ENCODE data around the gene NFYC. TPM values are rescaled to one million over a fixed set of nuclear protein-coding genes. Genes with fewer than 3 reads are reported as not detected.
A peak's percentile ranks its signal among the peaks of the same experiment; 100 is the strongest.

NFYC gene
- total and polyA plus RNA-seq, 7 donors: 38.0 to 53.5 (median 41.8) TPM

- H3K4me1 ChIP-seq: peaks cover 0 to 22% (median 19%) of the 10 kb centered on the region in 4 donors
- intact Hi-C loops (cut with DNase I): no loop called here
Observed at GRCh38 chr1:40663324-40664166, 28.0 kb upstream of the NFYC start.

GRCh38 chr1:40664167-40664537 lies 27.4 kb upstream of the NFYC start:
- Histone ChIP-seq H3K27ac (no peak overlapping the region), H3K27me3 (no peaks in the 10 kb centered on the region), H3K4me1 (peaks cover 0 to 25% (median 25%) of the 10 kb centered on the region in 4 donors), H3K36me3 (no peaks in the 10 kb centered on the region), H3K9me3 (no peaks in the 10 kb centered on the region), H3K4me3 (no peak overlapping the region)
- intact Hi-C loops (cut with DNase I): no loop called here
- TF ChIP-seq POLR2A (IDR thresholded peaks at IDR 0.05) (no peak), EP300 (IDR thresholded peaks at IDR 0.05) (no peak), CTCF (IDR thresholded peaks at IDR 0.05) (no peak), POLR2AphosphoS5 (IDR thresholded peaks at IDR 0.05) (no peak)
- DNase-seq: no peak
- WGBS, 2 donors: 81 to 97% methylated on average over 1 of the region's 1 CpG

More at GRCh38 chr1:40663324-40664166, 28.0 kb upstream of the NFYC start:
- H3K27ac ChIP-seq: no peak overlapping the region
- 61 to 68% methylated on average over 8 of the region's 8 CpGs for WGBS, 2 donors
- no peaks in the 10 kb centered on the region for H3K9me3 ChIP-seq
- H3K36me3 ChIP-seq: no peaks in the 10 kb centered on the region
- DNase-seq: no peak
- no peak overlapping the region for H3K4me3 ChIP-seq
- TF ChIP-seq POLR2AphosphoS5 (IDR thresholded peaks at IDR 0.05) (no peak), CTCF (IDR thresholded peaks at IDR 0.05) (no peak), EP300 (IDR thresholded peaks at IDR 0.05) (no peak), POLR2A (IDR thresholded peaks at IDR 0.05) (no peak)
- H3K27me3 ChIP-seq: no peaks in the 10 kb centered on the region

- no peak for DNase-seq
- Histone ChIP-seq H3K4me3 (peak overlapping the region; percentile 42 to 77 (median 64)), H3K27me3 (no peaks in the 10 kb centered on the region), H3K27ac (peak overlapping the region; percentile 50 to 71 (median 62)), H3K4me1 (peaks cover 0 to 26% (median 26%) of the 10 kb centered on the region in 4 donors), H3K36me3 (no peaks in the 10 kb centered on the region), H3K9me3 (no peaks in the 10 kb centered on the region)
- intact Hi-C loops (cut with DNase I): loop anchor here (5.0 kb wide), 3 partner anchors 32 to 188 kb away; no protein-coding TSS in a partner anchor
- TF ChIP-seq POLR2A (IDR thresholded peaks at IDR 0.05) (no peak), EP300 (IDR thresholded peaks at IDR 0.05) (no peak), POLR2AphosphoS5 (IDR thresholded peaks at IDR 0.05) (no peak)
- 76% methylated on average over 2 of the region's 2 CpGs for WGBS, 2 donors
Observed at GRCh38 chr1:40664791-40665190, 26.7 kb upstream of the NFYC start.

- H3K27ac ChIP-seq: peak within 1 kb of the TSS; percentile 50 to 71 (median 62)
- 1% methylated on average over 59 of the region's 59 CpGs for WGBS, 2 donors
- no peak for TF ChIP-seq CTCF (IDR thresholded peaks at IDR 0.05)
- peak in 2 of 4 donors; percentile 10 to 12 for TF ChIP-seq POLR2AphosphoS5 (IDR thresholded peaks at IDR 0.05)
- DNase-seq: peak; percentile 89
- no peaks in the 10 kb centered on the region for H3K9me3 ChIP-seq
- H3K36me3 ChIP-seq: no peaks in the 10 kb centered on the region
- intact Hi-C loops (cut with DNase I): loop anchor here (5.0 kb wide), 3 partner anchors 33 to 187 kb away; no protein-coding TSS in a partner anchor
- peaks cover 0 to 26% (median 26%) of the 10 kb centered on the region in 4 donors for H3K4me1 ChIP-seq
- H3K27me3 ChIP-seq: no peaks in the 10 kb centered on the region
- H3K4me3 ChIP-seq: peak within 1 kb of the TSS; percentile 42 to 77 (median 64)
Observed at GRCh38 chr1:40665335-40666171, 26.0 kb upstream of the NFYC start, which contains the start of gene RIMS3. Gene RIMS3 (minus strand): TSS chr1:40665682. CDS start chr1:40641925, 23,757 bp downstream.

Data from sigmoid colon (tissue), 7 donors.